Hepatocyte (in vitro differentiated cells): Measurements from ENCODE around the gene CNTN4. TPM values are rescaled to one million over a fixed set of nuclear protein-coding genes. Genes with fewer than 3 reads are reported as not detected.

Experiments
- DNase-seq: peaks from one replicate; pipeline ENCODE4 v3.0.0-alpha.2; 2016; ENCODE audit warnings: low spot score
- H2AFZ ChIP-seq: fragments of 200-600 bp; sonication (generic); 2 replicates; pipeline ENCODE4 v1.6.0; 2016; ENCODE audit warnings: antibody characterized with exemption, mild to moderate bottlenecking
- H3K27ac ChIP-seq: fragments of 200-600 bp; sonication (generic); 2 replicates; pipeline ENCODE4 v1.5.1; 2016; ENCODE audit warnings: mild to moderate bottlenecking
- H3K27me3 ChIP-seq: fragments of 200-600 bp; sonication (generic); 2 replicates; pipeline ENCODE4 v1.6.1; 2016
- H3K36me3 ChIP-seq: fragments of 200-600 bp; sonication (generic); replicated peaks from 2 replicates; pipeline ENCODE4 v1.5.1; 2016; ENCODE audit warnings: low read depth; ENCODE audit not compliant: insufficient read depth
- H3K4me1 ChIP-seq: fragments of 200-600 bp; sonication (generic); 2 replicates; pipeline ENCODE4 v1.5.1; 2016; ENCODE audit warnings: mild to moderate bottlenecking, moderate library complexity; ENCODE audit not compliant: insufficient read depth
- H3K4me2 ChIP-seq: fragments of 200-600 bp; sonication (generic); 2 replicates; pipeline ENCODE4 v1.6.0; 2016
- H3K4me3 ChIP-seq: fragments of 200-600 bp; sonication (generic); 2 replicates; pipeline ENCODE4 v1.5.1; 2016; ENCODE audit warnings: mild to moderate bottlenecking
- H3K79me2 ChIP-seq: fragments of 200-600 bp; sonication (generic); 2 replicates; pipeline ENCODE4 v1.6.0; 2017; ENCODE audit warnings: mild to moderate bottlenecking
- H3K9me2 ChIP-seq: fragments of 200-600 bp; sonication (generic); replicated peaks from 2 replicates; pipeline ENCODE4 v1.6.0; 2017; ENCODE audit warnings: mild to moderate bottlenecking; ENCODE audit not compliant: insufficient read depth
- H3K9me3 ChIP-seq: fragments of 200-600 bp; sonication (generic); 2 replicates; pipeline ENCODE4 v1.5.1; 2016; ENCODE audit warnings: low read depth, mild to moderate bottlenecking
- H4K20me1 ChIP-seq: fragments of 200-600 bp; sonication (generic); 2 replicates; pipeline ENCODE4 v1.6.0; 2016; ENCODE audit warnings: mild to moderate bottlenecking; ENCODE audit not compliant: insufficient read depth, poor library complexity, severe bottlenecking
- EZH2 ChIP-seq: fragments of 200-600 bp; sonication (generic); IDR thresholded peaks from 2 replicates; pipeline ENCODE4 v1.6.1; 2016; ENCODE audit warnings: antibody characterized with exemption, mild to moderate bottlenecking, borderline replicate concordance
- EZH2phosphoT487 ChIP-seq: fragments of 200-600 bp; sonication (generic); IDR thresholded peaks from one replicate; pipeline ENCODE4 v1.6.1; 2018; ENCODE audit warnings: antibody characterized with exemption, mild to moderate bottlenecking, low read depth, moderate library complexity; ENCODE audit not compliant: unreplicated experiment, severe bottlenecking
- WGBS: methylation state at CpG from one replicate; pipeline ENCODE4 v1.1.6; 2016; ENCODE audit warnings: low lambda C conversion rate; ENCODE audit errors: missing lambda C conversion rate; 5-methylcytosine and 5-hydroxymethylcytosine counted together
- polyA plus RNA-seq: library from polyadenylated mRNA; unstranded; fragments of >200 nt; fragmentation: Nextera tagmentation; extraction: Ambion mirVana; gene quantifications from 2 replicates; pipeline ENCODE4 v1.2.1, GENCODE V29; 2016
- total RNA-seq: library from RNA; depleted of rRNA; stranded (reverse); fragments of >200 nt; gene quantifications from 2 replicates; pipeline ENCODE4 v1.2.3, GENCODE V29; 2014
- TF ChIP-seq, protein P1 (sequence below): fragments of 200-600 bp; sonication (generic); IDR thresholded peaks from 2 replicates; pipeline ENCODE4 v1.5.1; 2016; ENCODE audit warnings: antibody characterized with exemption, mild to moderate bottlenecking; ENCODE audit not compliant: poor library complexity

Gene CNTN4
- total and polyA plus RNA-seq, 2 experiments from 2014 or later = 17.6 to 30.3 TPM

DNA sequence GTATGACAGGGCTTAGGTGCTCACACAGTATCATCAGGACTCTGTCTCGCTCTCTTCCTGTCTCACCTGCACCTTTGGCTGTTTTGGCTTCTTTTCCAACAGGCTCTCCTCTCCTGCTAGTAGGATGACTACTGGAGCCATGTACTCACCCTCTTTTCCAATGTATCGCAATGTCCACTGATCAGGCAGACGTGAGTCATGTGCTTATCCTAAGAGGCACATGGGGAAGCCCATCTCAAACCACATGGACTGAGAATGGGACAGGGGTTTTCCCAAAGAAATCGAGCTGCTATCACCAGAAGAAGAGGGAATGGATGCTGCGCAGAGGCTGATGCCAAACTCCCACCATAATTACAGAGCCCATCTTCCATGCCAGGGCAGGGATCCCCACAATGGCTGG lies 830.9 kb downstream of the CNTN4 start:
- Histone ChIP-seq H3K9me2 (no peaks in the 10 kb centered on the region), H2AFZ (no peak overlapping the region), H3K9me3 (no peaks in the 10 kb centered on the region), H3K27me3 (no peaks in the 10 kb centered on the region), H3K36me3 (no peaks in the 10 kb centered on the region), H3K27ac (no peak overlapping the region), H4K20me1 (no peaks in the 10 kb centered on the region), H3K4me3 (no peak overlapping the region), H3K4me2 (no peak overlapping the region), H3K4me1 (no peaks in the 10 kb centered on the region), H3K79me2 (no peaks in the 10 kb centered on the region)
- DNase-seq = no peak
- 95% methylated on average over 5 of the region's 5 CpGs for whole genome bisulfite sequencing
- TF ChIP-seq EZH2 = no peak
- no peak for TF ChIP-seq EZH2phosphoT487
- TF ChIP-seq, protein P1, sequence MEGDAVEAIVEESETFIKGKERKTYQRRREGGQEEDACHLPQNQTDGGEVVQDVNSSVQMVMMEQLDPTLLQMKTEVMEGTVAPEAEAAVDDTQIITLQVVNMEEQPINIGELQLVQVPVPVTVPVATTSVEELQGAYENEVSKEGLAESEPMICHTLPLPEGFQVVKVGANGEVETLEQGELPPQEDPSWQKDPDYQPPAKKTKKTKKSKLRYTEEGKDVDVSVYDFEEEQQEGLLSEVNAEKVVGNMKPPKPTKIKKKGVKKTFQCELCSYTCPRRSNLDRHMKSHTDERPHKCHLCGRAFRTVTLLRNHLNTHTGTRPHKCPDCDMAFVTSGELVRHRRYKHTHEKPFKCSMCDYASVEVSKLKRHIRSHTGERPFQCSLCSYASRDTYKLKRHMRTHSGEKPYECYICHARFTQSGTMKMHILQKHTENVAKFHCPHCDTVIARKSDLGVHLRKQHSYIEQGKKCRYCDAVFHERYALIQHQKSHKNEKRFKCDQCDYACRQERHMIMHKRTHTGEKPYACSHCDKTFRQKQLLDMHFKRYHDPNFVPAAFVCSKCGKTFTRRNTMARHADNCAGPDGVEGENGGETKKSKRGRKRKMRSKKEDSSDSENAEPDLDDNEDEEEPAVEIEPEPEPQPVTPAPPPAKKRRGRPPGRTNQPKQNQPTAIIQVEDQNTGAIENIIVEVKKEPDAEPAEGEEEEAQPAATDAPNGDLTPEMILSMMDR = no peak

DNA sequence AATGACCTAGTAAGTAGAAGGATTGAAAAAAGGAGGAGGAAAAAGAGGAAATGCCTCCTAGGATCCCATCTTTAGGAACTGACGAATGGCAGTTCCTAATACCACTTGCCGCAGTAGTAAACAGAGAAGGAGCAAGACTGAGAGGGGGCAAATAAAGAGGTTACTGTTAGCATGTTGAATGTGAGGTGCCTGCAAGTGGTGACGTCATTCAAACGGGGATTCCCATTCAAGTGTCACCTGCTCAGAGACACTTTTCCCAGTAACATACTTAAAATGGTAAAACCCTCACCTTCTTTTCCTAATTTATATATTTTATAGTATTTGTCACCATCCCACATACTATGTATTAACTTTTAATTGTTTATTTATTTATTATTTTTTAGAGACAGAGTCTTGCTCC lies 832.6 kb downstream of the CNTN4 start:
- Histone ChIP-seq H3K4me3 (no peak overlapping the region), H2AFZ (no peak overlapping the region), H3K79me2 (no peaks in the 10 kb centered on the region), H3K4me2 (no peak overlapping the region), H3K36me3 (no peaks in the 10 kb centered on the region), H3K9me2 (no peaks in the 10 kb centered on the region), H3K4me1 (no peaks in the 10 kb centered on the region), H4K20me1 (no peaks in the 10 kb centered on the region), H3K27ac (no peak overlapping the region), H3K27me3 (no peaks in the 10 kb centered on the region), H3K9me3 (no peaks in the 10 kb centered on the region)
- TF ChIP-seq, protein P1 = no peak
- TF ChIP-seq EZH2phosphoT487 = no peak
- TF ChIP-seq EZH2 = no peak
- WGBS = 99% methylated on average over 4 of the region's 4 CpGs
- DNase-seq = no peak

DNA sequence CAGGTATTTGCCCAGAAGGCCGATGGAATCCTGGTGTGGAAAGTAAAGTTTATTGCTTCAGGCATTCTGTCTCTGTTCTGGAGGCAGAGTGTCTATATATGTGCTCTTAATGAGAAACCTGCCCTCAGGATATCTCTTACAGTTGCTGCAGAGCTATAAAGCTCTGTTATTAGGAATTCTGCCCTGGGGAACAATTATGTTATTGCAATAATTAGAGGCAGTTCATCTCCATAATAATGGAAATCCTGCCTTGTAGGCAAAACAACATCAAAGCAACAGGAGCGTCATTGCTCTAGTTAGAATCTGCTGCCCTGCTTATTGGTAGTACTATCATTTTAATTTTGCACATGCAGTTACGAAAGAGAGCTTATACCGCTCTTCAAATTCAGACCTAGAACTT lies 835.9 kb downstream of the CNTN4 start:
- TF ChIP-seq, protein P1 = no peak
- TF ChIP-seq EZH2 = no peak
- no peak for TF ChIP-seq EZH2phosphoT487
- no peaks in the 10 kb centered on the region for H3K9me2 ChIP-seq
- no peak overlapping the region for H3K4me2 ChIP-seq
- no peak for DNase-seq
- no peaks in the 10 kb centered on the region for H4K20me1 ChIP-seq
- no peak overlapping the region for H3K4me3 ChIP-seq
- H3K9me3 ChIP-seq = no peaks in the 10 kb centered on the region
- H2AFZ ChIP-seq = no peak overlapping the region
- H3K36me3 ChIP-seq = no peaks in the 10 kb centered on the region
- H3K4me1 ChIP-seq = no peaks in the 10 kb centered on the region
- no peaks in the 10 kb centered on the region for H3K27me3 ChIP-seq
- H3K79me2 ChIP-seq = no peaks in the 10 kb centered on the region
- 73% methylated on average over 4 of the region's 4 CpGs for WGBS
- no peak overlapping the region for H3K27ac ChIP-seq

DNA sequence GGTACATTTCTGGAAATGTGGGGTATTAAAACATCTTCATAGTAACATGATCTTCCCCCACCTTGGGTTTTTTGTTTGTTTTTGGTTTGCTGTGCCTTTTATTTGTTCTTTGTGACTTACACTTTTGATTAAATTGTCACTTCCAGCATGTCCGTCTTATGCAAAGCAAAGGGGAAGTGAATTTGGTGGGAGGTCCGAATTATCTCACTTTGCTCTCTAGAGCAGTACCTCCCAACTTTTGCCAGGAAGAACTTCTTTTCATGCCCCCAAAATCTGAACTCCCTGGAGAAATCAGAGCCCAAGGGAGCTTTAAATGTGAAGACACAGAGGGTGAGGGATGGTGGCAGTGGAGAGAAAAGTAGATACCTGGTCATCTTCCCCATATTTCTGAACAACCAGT lies 838.4 kb downstream of the CNTN4 start:
- Histone ChIP-seq H3K4me1 (no peaks in the 10 kb centered on the region), H3K79me2 (no peaks in the 10 kb centered on the region), H3K27ac (no peak overlapping the region), H3K9me2 (no peaks in the 10 kb centered on the region), H3K4me3 (no peak overlapping the region), H3K36me3 (no peaks in the 10 kb centered on the region), H4K20me1 (no peaks in the 10 kb centered on the region), H3K9me3 (no peaks in the 10 kb centered on the region), H3K4me2 (no peak overlapping the region), H2AFZ (no peak overlapping the region), H3K27me3 (no peaks in the 10 kb centered on the region)
- TF ChIP-seq, protein P1 = no peak
- no peak for TF ChIP-seq EZH2phosphoT487
- TF ChIP-seq EZH2 = no peak
- no peak for DNase-seq
- 85% methylated on average over 2 of the region's 2 CpGs for WGBS
